Measurements from ENCODE around the gene RNF169.

Gene RNF169

GRCh38 chr11:74860743-74861142, 112.1 kb downstream of the RNF169 start:
- peaks cover 38 to 40% of the 10 kb centered on the region in 2 donors for H3K36me3 ChIP-seq (ENCODE audit: control insufficient read depth in 2 of 2, insufficient read depth in 2 of 2, low read length in 2 of 2)
- H3K27ac ChIP-seq (ENCODE audit: low read depth in 2 of 2, low read length in 2 of 2): no peak overlapping the region
- no peaks in the 10 kb centered on the region for H3K4me1 ChIP-seq (ENCODE audit: control insufficient read depth in 2 of 2, insufficient read depth in 2 of 2, low read length in 2 of 2)
- no peak overlapping the region for H3K9ac ChIP-seq (ENCODE audit: low read depth in 1 of 2, low read length in 2 of 2)
- no peak overlapping the region for H3K4me3 ChIP-seq (ENCODE audit: low read length in 2 of 2)
- H3K27me3 ChIP-seq (ENCODE audit: control insufficient read depth in 2 of 2, insufficient read depth in 2 of 2, low read length in 2 of 2): no peaks in the 10 kb centered on the region
- peaks cover 0 to 2% of the 10 kb centered on the region in 2 donors for H3K9me3 ChIP-seq (ENCODE audit: control insufficient read depth in 2 of 2, low read length in 2 of 2)

GRCh38 chr11:74863410-74863809, 114.8 kb downstream of the RNF169 start:
- no peaks in the 10 kb centered on the region for H3K27me3 ChIP-seq (ENCODE audit: control insufficient read depth in 2 of 2, insufficient read depth in 2 of 2, low read length in 2 of 2)

GRCh38 chr11:74866557-74866956, 117.9 kb downstream of the RNF169 start:
- no peak overlapping the region for H3K9ac ChIP-seq (ENCODE audit: low read depth in 1 of 2, low read length in 2 of 2)
- H3K36me3 ChIP-seq (ENCODE audit: control insufficient read depth in 2 of 2, insufficient read depth in 2 of 2, low read length in 2 of 2): peaks cover 26 to 37% of the 10 kb centered on the region in 2 donors
- no peak overlapping the region for H3K4me3 ChIP-seq (ENCODE audit: low read length in 2 of 2)
- no peaks in the 10 kb centered on the region for H3K4me1 ChIP-seq (ENCODE audit: control insufficient read depth in 2 of 2, insufficient read depth in 2 of 2, low read length in 2 of 2)
- H3K27me3 ChIP-seq (ENCODE audit: control insufficient read depth in 2 of 2, insufficient read depth in 2 of 2, low read length in 2 of 2): no peaks in the 10 kb centered on the region
- no peak overlapping the region for H3K27ac ChIP-seq (ENCODE audit: low read depth in 2 of 2, low read length in 2 of 2)
- H3K9me3 ChIP-seq (ENCODE audit: control insufficient read depth in 2 of 2, low read length in 2 of 2): peaks cover 25 to 32% of the 10 kb centered on the region in 2 donors

More at GRCh38 chr11:74863410-74863809, 114.8 kb downstream of the RNF169 start:
- H3K36me3 ChIP-seq (ENCODE audit: control insufficient read depth in 2 of 2, insufficient read depth in 2 of 2, low read length in 2 of 2): peaks cover 33 to 34% of the 10 kb centered on the region in 2 donors
- no peak overlapping the region for H3K4me3 ChIP-seq (ENCODE audit: low read length in 2 of 2)
- H3K9ac ChIP-seq (ENCODE audit: low read depth in 1 of 2, low read length in 2 of 2): no peak overlapping the region
- H3K27ac ChIP-seq (ENCODE audit: low read depth in 2 of 2, low read length in 2 of 2): no peak overlapping the region
- no peaks in the 10 kb centered on the region for H3K4me1 ChIP-seq (ENCODE audit: control insufficient read depth in 2 of 2, insufficient read depth in 2 of 2, low read length in 2 of 2)
- peaks cover 9 to 15% of the 10 kb centered on the region in 2 donors for H3K9me3 ChIP-seq (ENCODE audit: control insufficient read depth in 2 of 2, low read length in 2 of 2)

- Histone ChIP-seq H3K4me1 (ENCODE audit: control insufficient read depth in 2 of 2, insufficient read depth in 2 of 2, low read length in 2 of 2) (no peaks in the 10 kb centered on the region), H3K36me3 (ENCODE audit: control insufficient read depth in 2 of 2, insufficient read depth in 2 of 2, low read length in 2 of 2) (peaks cover 14 to 34% of the 10 kb centered on the region in 2 donors), H3K27me3 (ENCODE audit: control insufficient read depth in 2 of 2, insufficient read depth in 2 of 2, low read length in 2 of 2) (no peaks in the 10 kb centered on the region), H3K9me3 (ENCODE audit: control insufficient read depth in 2 of 2, low read length in 2 of 2) (peaks cover 31 to 37% of the 10 kb centered on the region in 2 donors), H3K4me3 (ENCODE audit: low read length in 2 of 2) (no peak overlapping the region), H3K27ac (ENCODE audit: low read depth in 2 of 2, low read length in 2 of 2) (no peak overlapping the region), H3K9ac (ENCODE audit: low read depth in 1 of 2, low read length in 2 of 2) (no peak overlapping the region)
Measured at GRCh38 chr11:74870485-74870884, 121.8 kb downstream of the RNF169 start.

- Histone ChIP-seq H3K9ac (ENCODE audit: low read depth in 1 of 2, low read length in 2 of 2) (no peak overlapping the region), H3K9me3 (ENCODE audit: control insufficient read depth in 2 of 2, low read length in 2 of 2) (peaks cover 31 to 33% of the 10 kb centered on the region in 2 donors), H3K27me3 (ENCODE audit: control insufficient read depth in 2 of 2, insufficient read depth in 2 of 2, low read length in 2 of 2) (no peaks in the 10 kb centered on the region), H3K4me1 (ENCODE audit: control insufficient read depth in 2 of 2, insufficient read depth in 2 of 2, low read length in 2 of 2) (no peaks in the 10 kb centered on the region), H3K4me3 (ENCODE audit: low read length in 2 of 2) (no peak overlapping the region), H3K27ac (ENCODE audit: low read depth in 2 of 2, low read length in 2 of 2) (no peak overlapping the region), H3K36me3 (ENCODE audit: control insufficient read depth in 2 of 2, insufficient read depth in 2 of 2, low read length in 2 of 2) (peaks cover 17 to 39% of the 10 kb centered on the region in 2 donors)
Measured at GRCh38 chr11:74871037-74871436, 122.4 kb downstream of the RNF169 start.

GRCh38 chr11:74877132-74877531, 128.5 kb downstream of the RNF169 start:
- Histone ChIP-seq H3K9ac (ENCODE audit: low read depth in 1 of 2, low read length in 2 of 2) (no peak overlapping the region), H3K27ac (ENCODE audit: low read depth in 2 of 2, low read length in 2 of 2) (no peak overlapping the region), H3K36me3 (ENCODE audit: control insufficient read depth in 2 of 2, insufficient read depth in 2 of 2, low read length in 2 of 2) (peaks cover 8 to 23% of the 10 kb centered on the region in 2 donors), H3K4me1 (ENCODE audit: control insufficient read depth in 2 of 2, insufficient read depth in 2 of 2, low read length in 2 of 2) (no peaks in the 10 kb centered on the region), H3K27me3 (ENCODE audit: control insufficient read depth in 2 of 2, insufficient read depth in 2 of 2, low read length in 2 of 2) (no peaks in the 10 kb centered on the region), H3K4me3 (ENCODE audit: low read length in 2 of 2) (no peak overlapping the region), H3K9me3 (ENCODE audit: control insufficient read depth in 2 of 2, low read length in 2 of 2) (peaks cover 2 to 7% of the 10 kb centered on the region in 2 donors)
